ENCODE results near the gene C20orf144. TPM values are rescaled to one million over a fixed set of nuclear protein-coding genes. Genes with fewer than 3 reads are reported as not detected.
A peak's percentile ranks its signal among the peaks of the same experiment; 100 is the strongest.
"Not testable (repeated sequence)": the region's sequence is repeated elsewhere in the genome, so short reads cannot be mapped to it uniquely, and the experiment has no call there.

C20orf144 gene
- polyA plus RNA-seq, 1 donor from 2014 or later, result not detected

GRCh38 chr20:33686984-33687366, 24.8 kb downstream of the C20orf144 start:
- H3K27ac Mint-ChIP-seq, result peak overlapping the region; percentile 16 to 88 (median 76)
- peaks cover 9 to 18% (median 13%) of the 10 kb centered on the region in 3 donors for H3K4me1 Mint-ChIP-seq
- no peaks in the 10 kb centered on the region for H3K27me3 Mint-ChIP-seq
- peak overlapping the region; percentile 60 to 93 (median 80) for H3K4me3 Mint-ChIP-seq
- peaks cover 2% of the 10 kb centered on the region for H3K36me3 Mint-ChIP-seq
- H3K9me3 Mint-ChIP-seq, result no peaks in the 10 kb centered on the region

- Mint-ChIP-seq H3K27me3 (no peaks in the 10 kb centered on the region), H3K4me3 (peak overlapping the region in 2 of 4 donors; percentile 37 to 60), H3K36me3 (peaks cover 2% of the 10 kb centered on the region), H3K4me1 (peaks cover 9 to 18% (median 13%) of the 10 kb centered on the region in 3 donors), H3K9me3 (no peaks in the 10 kb centered on the region), H3K27ac (peak overlapping the region in 2 of 3 donors; percentile 59 to 76)
Observed at GRCh38 chr20:33687370-33687915, 25.3 kb downstream of the C20orf144 start.

- Mint-ChIP-seq H3K27me3 (no peaks in the 10 kb centered on the region), H3K4me3 (peak overlapping the region in 2 of 4 donors; percentile 9 to 60), H3K36me3 (peaks cover 2% of the 10 kb centered on the region), H3K27ac (peak overlapping the region in 1 of 3 donors; percentile 75), H3K4me1 (peaks cover 6 to 18% (median 13%) of the 10 kb centered on the region in 3 donors), H3K9me3 (no peaks in the 10 kb centered on the region)
Observed at GRCh38 chr20:33687993-33688937, 26.1 kb downstream of the C20orf144 start.

- Mint-ChIP-seq H3K4me3 (peak overlapping the region in 1 of 4 donors; percentile 9), H3K9me3 (no peaks in the 10 kb centered on the region), H3K27me3 (no peaks in the 10 kb centered on the region), H3K36me3 (peaks cover 2% of the 10 kb centered on the region), H3K4me1 (peaks cover 6 to 18% (median 13%) of the 10 kb centered on the region in 3 donors), H3K27ac (peak overlapping the region in 1 of 3 donors; percentile 75)
Observed at GRCh38 chr20:33688938-33689424, 26.9 kb downstream of the C20orf144 start.

GRCh38 chr20:33689493-33689892, 27.4 kb downstream of the C20orf144 start:
- H3K36me3 Mint-ChIP-seq, result peaks cover 2% of the 10 kb centered on the region
- no peaks in the 10 kb centered on the region for H3K9me3 Mint-ChIP-seq
- no peak overlapping the region for H3K4me3 Mint-ChIP-seq
- peak overlapping the region in 1 of 3 donors; percentile 42 for H3K27ac Mint-ChIP-seq
- H3K4me1 Mint-ChIP-seq, result peaks cover 6 to 16% (median 10%) of the 10 kb centered on the region in 3 donors
- H3K27me3 Mint-ChIP-seq, result no peaks in the 10 kb centered on the region

GRCh38 chr20:33689973-33690372, 27.8 kb downstream of the C20orf144 start:
- Mint-ChIP-seq H3K27ac (peak overlapping the region in 1 of 3 donors; percentile 42), H3K4me1 (peaks cover 5 to 12% (median 6%) of the 10 kb centered on the region in 3 donors), H3K4me3 (no peak overlapping the region), H3K36me3 (peaks cover under 1% of the 10 kb centered on the region), H3K27me3 (no peaks in the 10 kb centered on the region), H3K9me3 (no peaks in the 10 kb centered on the region)

- Mint-ChIP-seq H3K9me3 (no peaks in the 10 kb centered on the region), H3K4me3 (no peak overlapping the region), H3K4me1 (peaks cover 0 to 2% (median 2%) of the 10 kb centered on the region in 3 donors), H3K36me3 (no peaks in the 10 kb centered on the region), H3K27me3 (no peaks in the 10 kb centered on the region), H3K27ac (no peak overlapping the region)
Observed at GRCh38 chr20:33693289-33693688, 31.2 kb downstream of the C20orf144 start.

- Mint-ChIP-seq H3K27me3 (no peaks in the 10 kb centered on the region), H3K4me3 (no peak overlapping the region), H3K9me3 (no peaks in the 10 kb centered on the region), H3K27ac (peak overlapping the region in 1 of 3 donors; percentile 39), H3K36me3 (no peaks in the 10 kb centered on the region), H3K4me1 (peaks cover 0 to 2% (median 2%) of the 10 kb centered on the region in 3 donors)
Observed at GRCh38 chr20:33693741-33694638, 31.9 kb downstream of the C20orf144 start.

GRCh38 chr20:33694639-33695012, 32.5 kb downstream of the C20orf144 start:
- Mint-ChIP-seq H3K4me3 (no peak overlapping the region), H3K36me3 (no peaks in the 10 kb centered on the region), H3K9me3 (no peaks in the 10 kb centered on the region), H3K27ac (peak overlapping the region in 1 of 3 donors; percentile 39), H3K27me3 (no peaks in the 10 kb centered on the region), H3K4me1 (peaks cover 0 to 2% (median 2%) of the 10 kb centered on the region in 3 donors)

GRCh38 chr20:33696448-33696847, 34.3 kb downstream of the C20orf144 start:
- Mint-ChIP-seq H3K27me3 (no peaks in the 10 kb centered on the region), H3K4me1 (peaks cover 0 to 2% (median 0%) of the 10 kb centered on the region in 3 donors)

GRCh38 chr20:33697129-33697528, 35.0 kb downstream of the C20orf144 start:
- Mint-ChIP-seq H3K4me1 (peaks cover 0 to 2% (median 0%) of the 10 kb centered on the region in 3 donors), H3K27ac (no peak overlapping the region), H3K9me3 (no peaks in the 10 kb centered on the region), H3K27me3 (no peaks in the 10 kb centered on the region), H3K36me3 (no peaks in the 10 kb centered on the region), H3K4me3 (no peak overlapping the region)

More at GRCh38 chr20:33696448-33696847, 34.3 kb downstream of the C20orf144 start:
- H3K36me3 Mint-ChIP-seq, result no peaks in the 10 kb centered on the region
- no peaks in the 10 kb centered on the region for H3K9me3 Mint-ChIP-seq
- no peak overlapping the region for H3K27ac Mint-ChIP-seq
- no peak overlapping the region for H3K4me3 Mint-ChIP-seq

- H3K9me3 Mint-ChIP-seq, H3K27ac Mint-ChIP-seq, H3K4me3 Mint-ChIP-seq, H3K4me1 Mint-ChIP-seq, H3K36me3 Mint-ChIP-seq, H3K27me3 Mint-ChIP-seq: not testable (repeated sequence)
Observed at GRCh38 chr20:33698966-33699365, 36.8 kb downstream of the C20orf144 start.

GRCh38 chr20:33700696-33701441, 38.7 kb downstream of the C20orf144 start:
- H3K4me3 Mint-ChIP-seq, H3K27me3 Mint-ChIP-seq, H3K9me3 Mint-ChIP-seq, H3K36me3 Mint-ChIP-seq, H3K4me1 Mint-ChIP-seq, H3K27ac Mint-ChIP-seq: not testable (repeated sequence)
